ENCODE results near the gene MYO3A.

DNA sequence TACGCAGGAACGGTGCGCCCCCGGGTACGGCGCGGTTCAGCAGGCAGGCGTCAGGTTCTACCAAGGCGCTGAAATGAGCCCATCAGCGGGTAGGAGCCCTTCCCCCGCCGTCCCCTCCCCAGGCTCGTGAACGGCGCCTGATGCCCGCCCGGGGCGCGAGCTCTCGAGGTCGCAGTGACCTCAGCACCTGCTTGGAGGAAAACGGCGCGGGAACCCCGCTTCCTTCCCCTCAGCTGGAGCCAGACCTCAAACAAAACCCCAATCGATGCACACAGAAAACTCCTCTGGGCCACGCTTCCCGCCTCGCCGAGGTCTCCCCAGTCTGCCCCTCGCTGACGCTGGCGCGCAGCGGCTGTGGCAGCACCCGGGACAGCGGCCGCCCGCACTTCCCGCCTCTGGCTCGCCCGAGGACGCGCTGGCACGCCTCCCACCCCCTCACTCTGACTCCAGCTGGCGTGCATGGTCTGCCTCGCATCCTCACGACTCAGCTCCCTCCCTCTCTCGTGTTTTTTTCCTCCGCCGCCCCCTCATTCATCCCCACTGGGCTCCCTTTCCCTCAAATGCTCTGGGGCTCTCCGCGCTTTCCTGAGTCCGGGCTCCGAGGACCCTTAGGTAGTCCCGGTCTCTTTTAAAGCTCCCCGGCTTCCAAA, 282.0 kb downstream of the MYO3A start:
- TF ChIP-seq, protein P1, sequence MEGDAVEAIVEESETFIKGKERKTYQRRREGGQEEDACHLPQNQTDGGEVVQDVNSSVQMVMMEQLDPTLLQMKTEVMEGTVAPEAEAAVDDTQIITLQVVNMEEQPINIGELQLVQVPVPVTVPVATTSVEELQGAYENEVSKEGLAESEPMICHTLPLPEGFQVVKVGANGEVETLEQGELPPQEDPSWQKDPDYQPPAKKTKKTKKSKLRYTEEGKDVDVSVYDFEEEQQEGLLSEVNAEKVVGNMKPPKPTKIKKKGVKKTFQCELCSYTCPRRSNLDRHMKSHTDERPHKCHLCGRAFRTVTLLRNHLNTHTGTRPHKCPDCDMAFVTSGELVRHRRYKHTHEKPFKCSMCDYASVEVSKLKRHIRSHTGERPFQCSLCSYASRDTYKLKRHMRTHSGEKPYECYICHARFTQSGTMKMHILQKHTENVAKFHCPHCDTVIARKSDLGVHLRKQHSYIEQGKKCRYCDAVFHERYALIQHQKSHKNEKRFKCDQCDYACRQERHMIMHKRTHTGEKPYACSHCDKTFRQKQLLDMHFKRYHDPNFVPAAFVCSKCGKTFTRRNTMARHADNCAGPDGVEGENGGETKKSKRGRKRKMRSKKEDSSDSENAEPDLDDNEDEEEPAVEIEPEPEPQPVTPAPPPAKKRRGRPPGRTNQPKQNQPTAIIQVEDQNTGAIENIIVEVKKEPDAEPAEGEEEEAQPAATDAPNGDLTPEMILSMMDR (IDR thresholded peaks at IDR 0.05 in 2 of 3, conservative IDR thresholded peaks at IDR 0.05 in 1 of 3; ENCODE audit: borderline replicate concordance in 1 of 3, insufficient read depth in 1 of 3, low read depth in 2 of 3, low read length in 2 of 3): no peak
- TF ChIP-seq EZH2 (IDR thresholded peaks at IDR 0.05) (no peak), EZH2phosphoT487 (IDR thresholded peaks at IDR 0.05; ENCODE audit: borderline replicate concordance) (no peak), ELF1 (IDR thresholded peaks at IDR 0.05; ENCODE audit: borderline replicate concordance, low read depth) (no peak), EGR1 (IDR thresholded peaks at IDR 0.05; ENCODE audit: low read depth) (no peak)
- TF ChIP-seq, protein P2, sequence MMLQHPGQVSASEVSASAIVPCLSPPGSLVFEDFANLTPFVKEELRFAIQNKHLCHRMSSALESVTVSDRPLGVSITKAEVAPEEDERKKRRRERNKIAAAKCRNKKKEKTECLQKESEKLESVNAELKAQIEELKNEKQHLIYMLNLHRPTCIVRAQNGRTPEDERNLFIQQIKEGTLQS (IDR thresholded peaks at IDR 0.05): no peak
- TF ChIP-seq, protein P3, sequence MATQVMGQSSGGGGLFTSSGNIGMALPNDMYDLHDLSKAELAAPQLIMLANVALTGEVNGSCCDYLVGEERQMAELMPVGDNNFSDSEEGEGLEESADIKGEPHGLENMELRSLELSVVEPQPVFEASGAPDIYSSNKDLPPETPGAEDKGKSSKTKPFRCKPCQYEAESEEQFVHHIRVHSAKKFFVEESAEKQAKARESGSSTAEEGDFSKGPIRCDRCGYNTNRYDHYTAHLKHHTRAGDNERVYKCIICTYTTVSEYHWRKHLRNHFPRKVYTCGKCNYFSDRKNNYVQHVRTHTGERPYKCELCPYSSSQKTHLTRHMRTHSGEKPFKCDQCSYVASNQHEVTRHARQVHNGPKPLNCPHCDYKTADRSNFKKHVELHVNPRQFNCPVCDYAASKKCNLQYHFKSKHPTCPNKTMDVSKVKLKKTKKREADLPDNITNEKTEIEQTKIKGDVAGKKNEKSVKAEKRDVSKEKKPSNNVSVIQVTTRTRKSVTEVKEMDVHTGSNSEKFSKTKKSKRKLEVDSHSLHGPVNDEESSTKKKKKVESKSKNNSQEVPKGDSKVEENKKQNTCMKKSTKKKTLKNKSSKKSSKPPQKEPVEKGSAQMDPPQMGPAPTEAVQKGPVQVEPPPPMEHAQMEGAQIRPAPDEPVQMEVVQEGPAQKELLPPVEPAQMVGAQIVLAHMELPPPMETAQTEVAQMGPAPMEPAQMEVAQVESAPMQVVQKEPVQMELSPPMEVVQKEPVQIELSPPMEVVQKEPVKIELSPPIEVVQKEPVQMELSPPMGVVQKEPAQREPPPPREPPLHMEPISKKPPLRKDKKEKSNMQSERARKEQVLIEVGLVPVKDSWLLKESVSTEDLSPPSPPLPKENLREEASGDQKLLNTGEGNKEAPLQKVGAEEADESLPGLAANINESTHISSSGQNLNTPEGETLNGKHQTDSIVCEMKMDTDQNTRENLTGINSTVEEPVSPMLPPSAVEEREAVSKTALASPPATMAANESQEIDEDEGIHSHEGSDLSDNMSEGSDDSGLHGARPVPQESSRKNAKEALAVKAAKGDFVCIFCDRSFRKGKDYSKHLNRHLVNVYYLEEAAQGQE (IDR thresholded peaks at IDR 0.05; ENCODE audit: low read depth): no peak
- TF ChIP-seq, protein P4, sequence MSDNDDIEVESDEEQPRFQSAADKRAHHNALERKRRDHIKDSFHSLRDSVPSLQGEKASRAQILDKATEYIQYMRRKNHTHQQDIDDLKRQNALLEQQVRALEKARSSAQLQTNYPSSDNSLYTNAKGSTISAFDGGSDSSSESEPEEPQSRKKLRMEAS (IDR thresholded peaks at IDR 0.05): no peak

Data from HCT116 (cell line).